HG03175 (cell line): ENCODE measurements around the gene GALNT10.

Source experiments
- ATAC-seq: cut with Tn5 transposase; IDR thresholded peaks from one replicate; pipeline ENCODE4 v1.9.1; 2021; ENCODE audit warnings: mild to moderate bottlenecking, moderate library complexity; ENCODE audit not compliant: unreplicated experiment

GALNT10 gene

GRCh38 chr5:154202379-154203260 lies 12.1 kb downstream of the GALNT10 start:
- ATAC-seq: peak; percentile 91

- ATAC-seq: no peak
These were observed 13.5 kb downstream of the GALNT10 start for GRCh38 chr5:154203798-154204578.

- no peak for ATAC-seq
These were observed 15.0 kb downstream of the GALNT10 start for GRCh38 chr5:154205441-154206117.

- ATAC-seq: no peak
These were observed 15.8 kb downstream of the GALNT10 start for GRCh38 chr5:154206311-154206710.

GRCh38 chr5:154207204-154207603 lies 16.7 kb downstream of the GALNT10 start:
- no peak for ATAC-seq

- no peak for ATAC-seq
These were observed 19.1 kb downstream of the GALNT10 start for GRCh38 chr5:154209591-154210081.

GRCh38 chr5:154210163-154210562 lies 19.6 kb downstream of the GALNT10 start:
- no peak for ATAC-seq

GRCh38 chr5:154211641-154212390 lies 21.3 kb downstream of the GALNT10 start:
- ATAC-seq: no peak

- no peak for ATAC-seq
These were observed 23.1 kb downstream of the GALNT10 start for GRCh38 chr5:154213592-154213991.

GRCh38 chr5:154214371-154215106 lies 24.0 kb downstream of the GALNT10 start:
- ATAC-seq: peak; percentile 73

- ATAC-seq: no peak
These were observed 25.2 kb downstream of the GALNT10 start for GRCh38 chr5:154215571-154216325.

GRCh38 chr5:154217462-154217861 lies 26.9 kb downstream of the GALNT10 start:
- no peak for ATAC-seq

GRCh38 chr5:154218786-154219185 lies 28.3 kb downstream of the GALNT10 start:
- no peak for ATAC-seq

GRCh38 chr5:154220625-154221024 lies 30.1 kb downstream of the GALNT10 start:
- ATAC-seq: no peak

- no peak for ATAC-seq
These were observed 30.9 kb downstream of the GALNT10 start for GRCh38 chr5:154221371-154221896.

GRCh38 chr5:154222414-154222813 lies 31.9 kb downstream of the GALNT10 start:
- no peak for ATAC-seq

GRCh38 chr5:154223320-154223719 lies 32.8 kb downstream of the GALNT10 start:
- ATAC-seq: no peak

GRCh38 chr5:154227090-154227489 lies 36.6 kb downstream of the GALNT10 start:
- ATAC-seq: no peak

GRCh38 chr5:154228696-154229095 lies 38.2 kb downstream of the GALNT10 start:
- peak; percentile 93 for ATAC-seq
